HG03060 (cell line): ENCODE results near the gene FBLN2.

Experiments used
- ATAC-seq: cut with Tn5 transposase; IDR thresholded peaks from one replicate; pipeline ENCODE4 v1.9.1; 2021; ENCODE audit warnings: low read depth, moderate number of reproducible peaks; ENCODE audit not compliant: unreplicated experiment

Gene FBLN2

DNA sequence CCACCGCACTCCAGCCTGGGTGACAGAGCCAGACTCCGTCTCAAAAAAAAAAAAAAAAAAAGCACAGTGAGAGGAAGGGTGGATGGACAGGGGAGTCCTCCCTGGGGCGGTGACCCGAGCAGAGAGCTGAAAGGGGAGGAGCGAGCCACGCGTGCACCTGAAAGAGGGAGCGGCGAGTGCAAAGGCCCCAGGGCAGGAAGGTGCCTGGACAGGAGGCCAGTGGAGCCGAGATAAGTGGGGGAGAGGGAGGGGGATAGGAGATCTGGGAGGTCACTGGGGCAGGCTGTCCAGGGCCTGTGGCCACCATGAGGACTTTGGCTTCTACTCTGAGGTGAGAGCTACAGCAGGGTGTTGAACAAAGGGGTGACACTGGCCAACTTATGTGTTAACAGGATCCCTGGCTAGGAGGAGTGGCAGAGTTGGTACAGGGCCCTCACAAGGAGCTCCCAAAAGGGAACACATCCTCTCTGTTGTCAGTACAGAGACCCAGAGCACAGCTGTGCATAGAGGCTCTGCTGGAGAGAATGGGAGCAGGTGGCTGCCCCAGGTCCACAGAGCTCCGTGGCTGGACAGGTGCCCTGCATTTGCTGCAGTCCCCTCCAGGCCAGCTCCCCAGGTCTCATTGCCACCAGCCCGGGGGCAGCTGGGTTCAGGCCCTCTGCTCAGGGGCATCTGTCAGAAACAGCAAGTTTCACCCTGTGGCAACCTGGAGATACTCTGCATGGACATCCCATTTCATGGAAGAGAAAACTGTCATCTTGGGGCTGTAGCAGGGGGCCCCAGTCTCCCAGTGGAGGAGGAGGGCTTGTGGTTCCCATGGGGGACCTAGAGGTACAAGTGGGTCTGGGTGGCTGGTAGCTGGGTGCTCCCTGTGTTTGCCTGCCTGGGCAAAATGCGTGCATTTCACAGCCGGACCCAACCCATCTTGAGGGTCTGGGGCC lies 28.5 kb downstream of the FBLN2 start:
- no peak for ATAC-seq

DNA sequence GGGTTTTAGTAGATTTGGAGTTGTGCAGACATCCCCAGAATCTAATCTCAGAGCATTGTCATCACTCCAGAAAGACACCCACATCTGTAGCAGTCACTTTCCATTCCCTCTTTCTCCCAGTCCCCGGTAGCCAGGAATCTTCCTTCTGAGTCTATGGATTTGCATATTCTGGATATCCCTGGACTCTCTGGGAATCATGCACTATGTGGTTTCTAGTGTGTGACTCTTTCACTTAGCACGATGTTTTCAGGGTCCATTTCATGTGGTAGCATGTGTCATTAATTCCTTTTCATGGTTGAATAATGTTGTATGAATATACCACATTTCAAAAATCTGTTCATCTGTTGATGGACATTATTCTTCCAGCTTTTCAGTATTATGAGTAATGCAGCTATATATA lies 29.3 kb downstream of the FBLN2 start:
- ATAC-seq, result no peak

DNA sequence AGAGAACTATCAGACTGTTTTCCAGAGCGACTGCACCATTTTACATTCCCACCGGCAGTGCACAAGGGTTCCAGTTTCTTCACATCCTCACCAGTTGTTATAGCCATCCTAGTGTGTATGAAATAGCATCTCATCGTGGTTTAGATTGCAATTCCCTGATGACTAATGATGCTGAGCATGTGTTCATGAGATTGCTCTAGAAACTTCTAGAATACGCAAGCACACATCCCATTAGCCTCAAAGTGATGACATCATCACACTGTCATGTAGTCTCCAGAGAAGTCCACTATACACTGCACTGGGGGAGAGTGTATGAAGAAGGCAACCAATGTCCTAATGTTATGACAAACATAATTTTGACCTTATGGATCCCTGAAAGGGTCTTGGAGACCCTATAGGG lies 30.1 kb downstream of the FBLN2 start:
- no peak for ATAC-seq

DNA sequence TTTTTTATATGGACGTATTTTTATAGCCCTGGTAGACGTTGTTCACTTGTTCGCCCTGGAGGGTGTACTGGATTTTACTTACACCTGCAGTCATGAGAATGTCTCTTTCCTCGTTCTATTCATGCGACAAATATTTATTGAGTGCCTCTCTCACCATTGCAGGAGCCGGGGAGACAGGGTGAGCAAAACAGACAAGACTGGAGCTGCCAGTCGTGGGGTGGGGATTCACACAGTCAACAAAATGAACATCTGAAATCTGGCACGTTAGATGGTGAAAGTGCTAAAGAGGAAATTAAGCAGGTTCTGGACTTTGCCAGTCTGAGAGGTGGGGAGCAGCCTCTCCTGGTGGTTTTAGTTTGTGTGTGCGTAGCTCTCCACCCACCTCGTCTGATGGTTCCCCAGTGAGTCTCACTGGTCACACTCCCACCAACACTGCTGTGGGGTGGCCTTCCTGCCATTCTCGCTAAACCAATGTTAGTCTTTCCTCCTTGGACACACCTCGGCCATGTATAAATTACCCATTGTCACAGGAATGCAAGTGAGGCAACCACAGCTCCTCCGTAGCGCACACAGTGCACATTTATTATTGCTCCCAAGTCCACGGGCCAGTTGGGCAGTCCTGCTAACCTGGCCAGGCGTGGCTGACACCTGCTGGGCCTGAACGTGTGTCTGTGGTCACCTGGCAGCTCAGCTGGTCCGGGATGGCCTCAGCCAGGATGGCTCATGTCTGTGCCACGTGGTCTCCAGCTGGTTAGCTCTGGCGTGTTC lies 31.5 kb downstream of the FBLN2 start:
- ATAC-seq, result no peak

DNA sequence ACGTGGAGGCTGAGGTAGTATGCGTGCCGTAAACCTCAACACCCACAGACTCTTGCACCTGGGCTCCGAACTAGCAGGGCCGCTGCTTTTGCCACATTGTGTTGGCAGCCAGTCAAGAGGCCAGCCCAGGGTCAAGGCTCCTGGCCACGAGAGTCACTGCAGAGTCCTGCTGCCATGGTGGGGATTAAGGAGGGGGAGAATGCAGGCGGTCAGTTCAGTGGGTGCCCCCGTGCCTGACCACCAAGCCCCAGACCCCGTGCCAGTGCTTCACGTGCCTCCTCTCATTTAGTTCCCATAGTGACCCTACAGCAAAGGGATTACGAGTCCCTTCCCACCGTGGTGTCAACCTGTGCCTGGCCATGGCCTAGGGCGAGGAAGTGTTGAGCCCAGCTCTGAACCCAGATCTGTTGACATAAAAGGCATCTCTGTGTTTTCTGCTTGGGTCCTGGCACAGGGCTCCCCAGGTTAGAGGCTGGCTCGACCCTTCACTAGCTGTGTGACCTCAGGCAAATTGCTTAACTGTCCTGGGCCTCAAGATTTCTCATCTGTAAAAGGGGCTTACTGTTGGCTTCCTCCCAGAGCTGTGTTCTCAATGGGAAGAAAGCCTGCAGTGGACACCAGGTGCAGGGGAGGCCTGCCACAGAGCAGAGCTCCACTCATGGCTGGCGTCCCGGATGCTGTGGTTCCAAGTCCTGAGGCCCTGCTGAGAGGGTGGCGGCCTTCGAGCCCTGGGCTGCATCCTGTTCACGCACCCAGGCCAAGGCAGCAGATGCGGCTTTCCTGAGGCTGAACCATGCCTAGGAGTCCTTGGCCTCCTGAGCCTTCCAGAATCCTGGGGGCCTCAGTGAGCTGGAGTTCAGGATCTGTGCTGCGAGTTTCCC lies 32.8 kb downstream of the FBLN2 start:
- no peak for ATAC-seq

DNA sequence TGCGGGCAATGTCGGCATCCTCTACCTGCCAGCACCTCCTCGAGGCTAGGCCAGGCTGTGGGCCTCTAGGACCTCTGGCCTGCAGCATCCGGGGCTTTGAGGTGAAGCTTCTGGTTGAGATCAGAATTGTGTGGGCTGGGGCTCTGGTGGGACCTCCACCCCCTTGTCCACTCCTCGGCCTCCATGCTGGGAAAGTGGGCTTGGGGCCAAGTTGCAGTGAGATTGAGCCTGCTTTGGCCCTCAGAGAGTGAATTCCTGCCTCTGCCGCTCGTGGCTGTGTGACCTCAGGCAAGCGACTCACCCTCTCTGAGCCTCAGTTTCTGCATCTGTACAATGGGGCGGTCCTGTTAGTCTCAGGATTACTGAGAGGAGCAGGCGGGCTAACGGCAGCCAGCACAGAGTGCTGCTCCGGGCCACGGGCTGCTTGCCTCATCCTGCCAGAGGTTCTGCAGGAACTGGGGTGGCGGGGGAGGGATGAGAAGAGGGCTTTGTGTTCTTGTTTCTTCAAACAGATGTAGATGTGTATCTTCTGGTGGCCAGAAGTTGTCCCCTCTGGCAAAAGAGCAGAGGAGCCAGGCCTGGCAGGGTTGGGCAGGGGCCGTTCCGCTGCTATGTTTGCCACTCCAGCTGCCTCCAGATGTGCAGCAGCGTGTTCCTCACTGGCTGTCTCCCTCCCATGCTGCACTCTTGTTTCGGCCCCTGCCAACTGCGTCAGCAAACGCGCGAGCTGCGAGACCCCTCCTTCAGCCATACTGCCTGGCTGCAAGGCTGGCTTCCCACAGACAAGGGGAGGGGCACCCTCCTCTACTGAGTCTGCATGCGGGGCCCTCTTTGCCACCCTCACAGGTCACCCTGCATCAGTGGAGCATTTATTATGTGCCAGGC lies 33.7 kb downstream of the FBLN2 start:
- ATAC-seq, result no peak

DNA sequence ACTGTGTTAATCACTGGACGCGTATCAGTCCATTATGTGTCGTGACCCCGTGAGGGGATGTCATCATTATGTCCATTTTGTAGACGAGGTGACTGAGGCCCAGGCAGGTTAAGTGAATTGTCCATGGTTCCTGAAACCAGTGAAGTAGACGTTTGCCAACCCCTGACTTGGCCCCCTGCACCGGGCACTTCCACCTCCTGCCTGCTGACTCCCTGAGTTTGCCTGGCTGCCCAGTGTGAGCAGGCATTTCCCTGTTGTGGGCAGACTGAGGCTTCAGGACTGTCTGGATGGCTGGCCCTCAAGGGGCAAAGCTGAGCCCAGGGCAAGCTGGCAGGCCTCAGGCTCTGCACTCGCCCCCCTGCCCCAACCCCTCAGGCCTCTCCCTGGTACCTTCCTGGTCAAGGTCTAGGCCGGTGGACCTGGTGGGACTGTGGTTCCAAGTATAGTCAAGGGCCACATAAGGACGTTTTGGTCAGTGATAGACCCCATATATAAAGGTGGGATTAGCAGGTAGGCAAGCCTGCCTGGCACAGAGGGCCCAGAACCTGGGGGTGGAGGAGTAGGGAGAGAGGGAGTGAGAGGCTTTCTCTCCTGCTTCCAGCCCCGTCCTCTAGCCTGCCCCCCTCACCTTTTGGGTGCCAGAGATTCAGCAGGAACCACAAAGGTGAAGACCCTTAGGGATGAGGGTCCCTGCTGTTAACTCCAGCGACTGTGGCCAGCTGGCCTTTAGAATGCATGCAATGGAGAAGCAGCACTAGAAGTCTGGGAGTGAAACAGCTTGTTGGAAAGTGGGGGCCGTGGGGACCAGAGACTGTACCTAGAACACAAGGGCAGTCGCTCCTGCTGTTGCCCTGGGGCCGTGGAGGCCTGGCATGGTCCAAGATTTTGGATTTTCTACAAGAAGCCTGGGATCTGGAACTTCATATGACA lies 34.6 kb downstream of the FBLN2 start:
- ATAC-seq, result no peak

DNA sequence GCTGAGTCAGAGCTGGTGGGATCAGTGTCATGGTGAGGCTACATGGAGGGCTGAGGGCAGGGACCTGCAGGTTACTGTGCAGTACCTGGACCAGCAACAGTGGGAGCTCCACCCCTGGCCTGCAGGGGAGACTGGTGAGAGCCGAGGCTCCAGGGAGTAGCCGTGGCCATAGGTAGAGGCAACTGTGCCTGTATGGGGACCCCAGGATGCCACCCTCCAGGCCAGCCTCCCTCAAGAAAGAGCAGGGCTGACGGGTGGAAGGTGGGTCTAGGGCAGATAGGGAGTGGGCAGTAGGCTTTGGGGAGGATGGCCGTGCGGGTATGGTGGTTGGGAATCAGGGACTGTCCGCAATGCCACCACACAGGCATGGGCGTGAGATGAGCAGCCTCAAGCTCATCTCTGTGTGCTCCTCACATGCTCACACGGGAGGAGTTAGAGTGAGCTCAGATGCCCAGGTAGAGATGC lies 35.5 kb downstream of the FBLN2 start:
- ATAC-seq, result no peak

DNA sequence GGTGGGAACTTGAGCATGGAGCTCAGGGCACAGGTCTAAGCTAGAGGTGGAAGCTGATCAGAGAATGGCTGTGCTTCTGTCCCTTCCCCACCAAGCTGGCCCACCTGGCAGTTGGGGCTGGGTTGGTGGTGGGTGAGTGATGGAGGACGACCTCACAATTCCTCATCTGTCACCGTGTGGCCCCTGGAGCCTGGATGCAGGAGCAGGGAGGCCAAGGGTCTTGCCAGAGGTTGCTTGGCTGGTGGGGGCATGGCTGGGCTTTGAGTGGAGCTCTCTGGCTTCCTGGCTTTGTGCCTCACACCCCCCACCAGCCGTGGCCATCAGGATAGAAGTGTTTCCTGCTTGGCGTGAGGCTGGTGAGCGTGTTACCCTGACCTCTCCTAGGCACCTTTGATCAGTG lies 36.0 kb downstream of the FBLN2 start:
- no peak for ATAC-seq

DNA sequence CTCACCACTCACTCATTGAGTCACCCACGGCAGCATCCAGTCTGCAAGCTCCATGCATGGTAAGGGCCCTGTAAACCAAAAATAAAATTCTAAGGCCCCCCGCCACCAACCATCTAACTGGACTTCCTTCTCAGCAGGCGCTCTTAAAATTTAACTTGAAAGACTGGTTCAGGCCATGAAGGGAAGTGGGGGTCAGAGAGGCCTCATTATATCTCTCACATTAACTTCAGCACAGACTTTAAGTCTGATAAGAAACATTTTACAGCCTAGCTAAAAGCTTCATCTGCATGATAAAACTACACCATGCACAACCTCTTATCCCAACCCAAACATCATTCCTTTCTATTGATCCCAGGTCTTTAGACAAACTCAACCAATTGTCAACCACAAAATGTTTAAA lies 38.5 kb downstream of the FBLN2 start:
- no peak for ATAC-seq

DNA sequence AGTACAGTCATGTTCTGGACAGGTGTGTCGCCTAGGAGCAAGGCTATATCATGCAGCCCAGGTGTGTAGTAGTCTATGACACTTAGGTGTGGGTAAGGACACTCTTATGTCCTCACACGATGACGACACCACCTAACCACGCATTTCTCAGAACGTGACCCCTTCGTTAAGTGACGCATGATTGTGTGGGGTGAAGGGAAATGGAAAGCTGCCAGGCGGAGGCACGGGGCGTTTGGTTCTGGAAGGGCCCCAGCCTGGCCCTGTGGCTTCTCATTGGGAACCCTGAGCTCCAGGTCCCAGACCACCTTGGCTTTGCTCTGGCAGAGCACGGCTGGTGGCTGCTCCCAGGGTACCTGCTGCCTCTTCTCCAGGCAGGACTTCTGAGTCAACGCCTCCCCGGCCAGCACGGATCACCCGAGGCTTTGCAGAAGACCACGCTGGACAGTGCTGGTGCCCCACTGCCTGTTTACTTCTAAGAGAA lies 39.3 kb downstream of the FBLN2 start:
- ATAC-seq, result no peak

DNA sequence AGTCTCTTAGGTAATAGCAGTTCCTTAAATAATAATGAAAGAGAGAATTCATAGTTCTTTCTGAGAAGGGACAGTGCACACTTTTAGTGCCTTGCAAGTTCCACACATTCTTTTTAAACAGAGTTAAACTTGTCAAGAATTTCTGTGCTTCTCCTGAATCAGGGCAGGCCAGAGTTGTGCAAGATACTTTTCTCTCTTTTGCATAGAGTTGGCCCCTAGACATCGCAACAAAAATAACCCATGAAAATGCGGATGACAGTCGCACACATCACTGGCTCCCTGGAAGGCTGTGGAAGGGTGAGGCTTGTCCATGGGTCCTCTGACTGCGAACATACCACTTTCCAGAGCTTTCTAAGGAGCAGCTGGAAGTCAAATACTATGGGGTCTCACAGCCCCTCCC lies 40.1 kb downstream of the FBLN2 start:
- ATAC-seq, result no peak

DNA sequence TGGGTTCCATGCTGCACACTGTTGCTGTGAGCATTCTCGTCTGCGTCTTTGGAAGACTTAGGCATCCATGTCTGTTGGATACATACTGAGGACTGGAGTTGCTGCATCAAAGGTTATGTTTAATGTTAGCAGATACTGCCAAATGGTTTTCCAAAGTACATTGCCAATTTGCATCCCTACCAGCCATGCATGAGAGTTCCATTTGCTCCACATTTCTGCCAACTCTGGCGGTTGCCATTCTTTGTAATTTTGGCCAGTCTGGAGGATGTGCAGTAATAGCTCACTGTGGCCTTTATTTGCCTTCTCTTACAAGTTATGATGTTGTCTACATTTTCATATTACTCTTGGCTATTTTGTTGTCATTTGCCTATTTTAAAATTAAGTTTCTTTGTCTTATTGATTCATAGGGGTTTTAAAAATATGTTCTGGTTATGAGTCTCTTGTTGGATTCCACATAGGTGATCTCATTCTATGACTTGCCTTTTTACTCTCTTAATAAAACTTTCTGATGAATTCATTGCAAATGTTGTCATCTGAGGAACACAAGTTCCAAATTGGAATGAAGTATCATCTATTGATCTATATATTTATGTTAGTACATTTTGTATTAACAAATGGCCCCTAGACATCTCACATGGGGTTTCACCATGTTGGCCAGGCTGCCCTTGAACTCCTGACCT lies 42.1 kb downstream of the FBLN2 start:
- ATAC-seq, result no peak

DNA sequence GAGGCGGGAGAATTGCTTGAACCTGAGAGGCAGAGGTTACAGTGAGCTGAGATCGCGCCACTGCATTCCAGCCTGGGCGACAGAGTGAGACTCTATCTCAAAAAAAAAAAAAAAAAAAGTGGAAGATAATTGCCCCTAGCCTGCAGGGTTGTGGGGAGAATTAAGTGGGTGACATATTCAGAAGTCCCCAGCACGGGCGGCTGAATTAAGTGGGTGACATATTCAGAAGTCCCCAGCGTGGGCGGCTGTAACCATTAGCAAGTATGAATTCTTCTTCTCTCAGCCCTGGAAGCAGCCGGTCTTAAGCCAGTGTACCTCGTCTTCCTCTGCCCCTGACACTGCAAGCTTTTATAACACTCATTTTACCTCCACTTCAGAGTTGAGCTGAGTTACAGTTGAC lies 44.7 kb downstream of the FBLN2 start:
- no peak for ATAC-seq

DNA sequence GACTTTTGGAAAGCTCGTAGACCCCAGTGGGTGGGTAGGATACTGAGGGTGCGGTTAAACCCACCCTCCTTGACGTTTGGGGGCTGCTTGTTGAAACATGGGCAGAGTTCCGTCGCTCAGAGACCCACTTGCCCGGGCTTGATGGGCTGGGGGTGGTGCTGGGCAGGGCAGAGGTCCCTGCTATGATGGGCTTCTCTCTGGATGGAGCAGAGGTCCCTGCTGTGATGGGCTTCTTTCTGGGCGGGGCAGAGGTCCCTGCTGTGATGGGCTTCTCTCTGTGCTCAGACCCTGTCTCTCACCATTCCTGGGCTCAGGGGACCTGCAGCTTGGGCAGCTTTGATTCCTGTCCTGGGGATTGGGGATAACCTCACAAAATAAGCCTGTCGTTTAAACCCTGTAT lies 45.2 kb downstream of the FBLN2 start:
- no peak for ATAC-seq

DNA sequence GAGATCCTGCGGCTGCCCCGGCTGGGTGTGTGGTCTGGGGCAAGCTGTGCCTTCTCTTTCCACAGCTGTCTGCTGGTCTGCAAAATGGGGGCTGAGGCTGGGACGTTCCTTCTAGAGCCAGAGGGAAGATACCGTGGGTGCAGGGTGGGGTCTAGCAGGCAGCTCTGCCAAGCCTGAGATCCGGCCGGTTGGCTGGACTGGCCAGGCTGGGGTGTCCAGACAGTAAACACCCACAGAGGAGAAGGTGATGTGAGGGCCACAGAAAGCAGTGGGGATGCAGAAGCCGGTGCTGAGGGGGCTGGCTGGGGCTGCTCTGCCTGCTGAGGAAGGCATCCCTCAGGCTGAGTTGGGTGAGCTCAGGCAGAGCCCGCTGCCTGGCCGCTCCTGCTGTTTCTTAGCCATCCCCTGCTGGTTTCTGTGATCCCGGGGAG lies 46.1 kb downstream of the FBLN2 start:
- no peak for ATAC-seq

DNA sequence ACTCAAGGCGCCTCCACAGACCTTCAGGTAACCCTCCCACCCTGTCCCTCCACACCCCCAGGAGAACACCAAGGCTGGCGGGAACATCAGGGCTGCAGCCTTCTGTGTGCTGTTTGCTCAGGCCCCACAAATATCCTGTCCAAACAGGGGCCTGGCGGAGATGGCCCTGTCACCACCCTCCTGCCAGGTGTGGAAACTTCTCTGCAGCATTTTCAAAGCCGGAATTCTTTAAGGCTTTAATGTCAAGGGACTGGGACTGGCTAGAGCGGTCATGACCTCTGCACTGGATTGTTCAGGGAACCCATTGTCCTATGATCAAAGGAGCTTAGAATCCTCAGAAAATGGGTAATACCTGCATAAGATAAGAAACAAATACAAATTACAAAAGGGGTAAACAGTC lies 46.6 kb downstream of the FBLN2 start:
- no peak for ATAC-seq
